HepG2 (cell line): ENCODE data around the gene GCNT4. TPM values are rescaled to one million over a fixed set of nuclear protein-coding genes. Genes with fewer than 3 reads are reported as not detected.

ENCODE experiments used
- ATAC-seq: fragments of 200-7000 bp; cut with Tn5 transposase; 3 replicates; pipeline ENCODE4 v1.9.1; 2020; ENCODE audit warnings: mild to moderate bottlenecking, moderate library complexity
- BruUV-seq: library from RNA; stranded (reverse); fragments of 400-500 nt; replicated peaks from 2 replicates; lab custom pipeline; 2021; lab: Mats Ljungman, UMichigan
- CTCF ChIA-PET: fragments of 300-600 bp; formaldehyde crosslinking; extraction: SDS; loops from one replicate; lab custom pipeline; 2021; ENCODE audit warnings: low total read pairs, inconsistent platforms, low intra/inter-chr PET ratio; lab: Yijun Ruan, JAX
- POLR2A ChIA-PET: fragments of 350-600 bp; sonication (Branson Sonifier 250); formaldehyde crosslinking; loops from one replicate; lab custom pipeline; 2020; ENCODE audit warnings: antibody characterized with exemption, inconsistent platforms; lab: Yijun Ruan, JAX
- DNase-seq: peaks from one replicate; pipeline ENCODE4 v3.0.0-alpha.2; 2015; ENCODE audit warnings: low spot score
- FAIRE-seq: peaks from 3 replicates; lab custom pipeline; 2011; peaks lifted over from hg19 to GRCh38; lab: Jason Lieb, UNC
- H2AFZ ChIP-seq: one replicate; pipeline ENCODE4 v1.6.1; 2011; ENCODE audit warnings: low read length, inconsistent platforms
- H3K27ac ChIP-seq: fragments of 300-600 bp; 3 replicates; pipeline ENCODE4 v1.8.0; 2011; ENCODE audit warnings: mixed run types, mild to moderate bottlenecking, mixed read lengths, low read length, inconsistent platforms; ENCODE audit not compliant: insufficient read depth; ENCODE audit errors: extremely low read length
- H3K27me3 ChIP-seq, 2 experiments: fragments of 200-600 bp in 1 of 2; 2 replicates in 1 of 2; 3 replicates in 1 of 2; pipeline versions ENCODE4 v1.6.0 to v1.8.0; 2011; ENCODE audit warnings: low read length in 2 of 2, mild to moderate bottlenecking in 2 of 2, moderate library complexity in 2 of 2, inconsistent platforms in 1 of 2; ENCODE audit not compliant: insufficient read depth in 2 of 2, control insufficient read depth in 1 of 2
- H3K36me3 ChIP-seq, 2 experiments: fragments of 200-600 bp in 1 of 2; replicated peaks in 1 of 2; 2 replicates in 1 of 2; 3 replicates in 1 of 2; pipeline versions ENCODE4 v1.5.1 to v1.8.0; 2011; ENCODE audit warnings: low read length in 2 of 2, inconsistent platforms in 1 of 2; ENCODE audit not compliant: insufficient read depth in 2 of 2, control insufficient read depth in 1 of 2
- H3K4me1 ChIP-seq: 2 replicates; pipeline ENCODE4 v1.5.1; 2012; ENCODE audit warnings: low read length, inconsistent platforms; ENCODE audit not compliant: insufficient read depth
- H3K4me2 ChIP-seq: 2 replicates; pipeline ENCODE4 v1.6.0; 2011; ENCODE audit warnings: low read depth, low read length, inconsistent platforms
- H3K4me3 ChIP-seq, 3 experiments: fragments of 200-600 bp in 1 of 3; sonication (generic), shearing (Covaris generic) in 1 of 3; replicated peaks in 1 of 3; 2 replicates each; pipeline ENCODE4 v1.5.1; 2011 to 2016; ENCODE audit warnings: low read length in 3 of 3, inconsistent platforms in 2 of 3, low read depth in 2 of 3, mild to moderate bottlenecking in 2 of 3, control low read depth in 1 of 3, mixed read lengths in 1 of 3; ENCODE audit not compliant: insufficient read depth in 1 of 3
- H3K79me2 ChIP-seq: one replicate; pipeline ENCODE4 v1.6.1; 2011; ENCODE audit warnings: low read length, inconsistent platforms; ENCODE audit not compliant: insufficient read depth
- H3K9ac ChIP-seq: 2 replicates; pipeline ENCODE4 v1.6.0; 2011; ENCODE audit warnings: mild to moderate bottlenecking, low read depth, low read length, inconsistent platforms; ENCODE audit not compliant: insufficient read depth
- H3K9me3 ChIP-seq: 2 replicates; pipeline ENCODE4 v1.5.1; 2012; ENCODE audit warnings: mild to moderate bottlenecking, low read length
- H4K20me1 ChIP-seq: 2 replicates; pipeline ENCODE4 v1.6.0; 2011; ENCODE audit warnings: inconsistent platforms, mild to moderate bottlenecking, low read length, moderate library complexity; ENCODE audit not compliant: insufficient read depth
- CBX1 ChIP-seq: IDR thresholded peaks from one replicate; pipeline ENCODE4 v1.6.1; 2016; ENCODE audit warnings: antibody characterized with exemption, low read depth
- CHD4 ChIP-seq: fragments of 200-600 bp; sonication (generic); IDR thresholded peaks from 2 replicates; pipeline ENCODE4 v1.7.0; 2017; ENCODE audit warnings: mild to moderate bottlenecking, low read length, borderline replicate concordance
- HNF4A ChIP-seq: sonication (generic); formaldehyde crosslinking; IDR thresholded peaks from 2 replicates; pipeline ENCODE4 v1.4.0; 2020; ENCODE audit warnings: missing genetic modification reagents
- MYPOP ChIP-seq: sonication (generic); formaldehyde crosslinking; IDR thresholded peaks from 2 replicates; pipeline ENCODE4 v1.8.1; 2023; ENCODE audit warnings: mild to moderate bottlenecking, moderate library complexity, missing genetic modification reagents
- RARA ChIP-seq: IDR thresholded peaks from 2 replicates; pipeline ENCODE4 v1.6.1; 2016; ENCODE audit warnings: missing genetic modification reagents, missing compliant biosample characterization
- REPIN1 ChIP-seq: sonication (generic); formaldehyde crosslinking; IDR thresholded peaks from 2 replicates; pipeline ENCODE4 v1.8.0; 2022; ENCODE audit warnings: missing genetic modification reagents, low read depth, mild to moderate bottlenecking, borderline replicate concordance
- SMC3 ChIP-seq: IDR thresholded peaks from 2 replicates; pipeline ENCODE4 v1.6.1; 2011; ENCODE audit warnings: low read length, improper control_type of control experiment
- TFDP1 ChIP-seq: IDR thresholded peaks from 2 replicates; pipeline ENCODE4 v1.6.1; 2016; ENCODE audit warnings: missing compliant biosample characterization, missing genetic modification reagents, borderline replicate concordance
- YY1 ChIP-seq: IDR thresholded peaks from 2 replicates; pipeline ENCODE4 v1.6.1; 2011; ENCODE audit warnings: low read length, low read depth, moderate library complexity, mild to moderate bottlenecking; ENCODE audit not compliant: insufficient read depth, insufficient replicate concordance
- ZBTB40 ChIP-seq, 2 experiments: fragments of 450-650 bp in 1 of 2; sonication (generic) in 1 of 2; formaldehyde crosslinking in 1 of 2; IDR thresholded peaks; 2 replicates each; pipeline versions ENCODE4 v1.6.1 to v1.8.0; 2016 to 2022; ENCODE audit warnings: antibody characterized with exemption in 1 of 2, mild to moderate bottlenecking in 1 of 2, missing genetic modification reagents in 1 of 2
- ZFP37 ChIP-seq: sonication (generic); formaldehyde crosslinking; IDR thresholded peaks from 2 replicates; pipeline ENCODE4 v1.4.0; 2020; ENCODE audit warnings: missing genetic modification reagents, borderline replicate concordance
- ZFP90 ChIP-seq: sonication (generic); formaldehyde crosslinking; IDR thresholded peaks from 2 replicates; pipeline ENCODE4 v1.8.0; 2022; ENCODE audit warnings: missing genetic modification reagents, mild to moderate bottlenecking, inconsistent platforms, borderline replicate concordance
- ZNF24 ChIP-seq: fragments of 450-650 bp; IDR thresholded peaks from 2 replicates; pipeline ENCODE4 v1.6.1; 2017; ENCODE audit warnings: antibody characterized with exemption, mild to moderate bottlenecking
- ZNF878 ChIP-seq: sonication (generic); formaldehyde crosslinking; IDR thresholded peaks from 2 replicates; pipeline ENCODE4 v1.8.1; 2023; ENCODE audit warnings: mild to moderate bottlenecking, missing genetic modification reagents, moderate library complexity
- ZNF891 ChIP-seq: sonication (generic); formaldehyde crosslinking; IDR thresholded peaks from 2 replicates; pipeline ENCODE4 v1.5.0; 2020; ENCODE audit warnings: mild to moderate bottlenecking, missing genetic modification reagents
- WGBS: methylation state at CpG from one replicate; pipeline ENCODE4 v1.1.6; 2017; ENCODE audit warnings: low lambda C conversion rate; 5-methylcytosine and 5-hydroxymethylcytosine counted together
- in situ Hi-C: cut with HindIII; loops from 2 replicates; pipeline ENCODE4 v1.10.0; 2017; ENCODE audit warnings: low pct_unique_long_range_greater_than_20kb; ENCODE audit not compliant: extremely low pct_ligation_motif_present
- intact Hi-C: fragments of 100-400 bp; cut with micrococcal nuclease; formaldehyde crosslinking; loops from one replicate; pipeline ENCODE4 v1.10.0; 2022; ENCODE audit not compliant: unreplicated experiment
- polyA plus RNA-seq, 8 experiments: library from polyadenylated mRNA; depleted of rRNA in 3 of 8; stranded (reverse) in 7 of 8; unstranded in 1 of 8; fragments of >200 nt; fragmentation: Illumina TruSeq in 4 of 8; extraction: Trizol in 4 of 8; gene quantifications; 2 replicates each; pipeline versions ENCODE4 v1.2.1 to v1.2.3, GENCODE V29; 2011 to 2016; ENCODE audit warnings: low read depth in 4 of 8, missing spikeins in 1 of 8, mixed read lengths in 1 of 8; ENCODE audit not compliant: insufficient read depth in 1 of 8
- total RNA-seq, 5 experiments: library from RNA; depleted of rRNA; stranded (reverse); fragments of >200 nt; fragmentation: Illumina TruSeq; extraction: Trizol; gene quantifications; 2 replicates each; pipeline ENCODE4 v1.2.3, GENCODE V29; 2016; ENCODE audit warnings: low read depth in 1 of 5

The GCNT4 gene
- total and polyA plus RNA-seq, 2 of the 13 experiments (the other 11 are each of a cell fraction or from before 2014, with no cell fraction given) = 0.22 to 0.38 TPM

- Histone ChIP-seq H3K4me1 (peaks cover 22% of the 10 kb centered on the region), H4K20me1 (no peaks in the 10 kb centered on the region), H3K36me3 (no peaks in the 10 kb centered on the region), H3K4me2 (no peak overlapping the region), H3K27ac (no peak overlapping the region), H2AFZ (no peak overlapping the region), H3K4me3 (no peak overlapping the region), H3K9ac (no peak overlapping the region), H3K27me3 (no peaks in the 10 kb centered on the region), H3K9me3 (no peaks in the 10 kb centered on the region), H3K79me2 (no peaks in the 10 kb centered on the region)
- WGBS = 87% methylated on average over 3 of the region's 3 CpGs
- no peak for FAIRE-seq
- ATAC-seq = no peak
- ChIA-PET CTCF (no interaction called here), POLR2A (no interaction called here)
- no TSS peak for BruUV-seq
- intact Hi-C loops (no loop called here), in situ Hi-C loops (no loop called here)
- DNase-seq = no peak
- TF ChIP-seq HNF4A (CRISPR knock-in tag) (no peak), ZNF891 (CRISPR knock-in tag) (no peak), CBX1 (no peak), YY1 (no peak), REPIN1 (CRISPR knock-in tag) (no peak), ZNF24 (no peak), CHD4 (no peak), SMC3 (no peak), TFDP1 (CRISPR knock-in tag) (no peak), MYPOP (no peak), ZFP90 (no peak), ZNF878 (no peak), ZBTB40 (IDR thresholded peaks at IDR 0.05) (no peak), ZBTB40 (CRISPR knock-in tag; IDR thresholded peaks at IDR 0.05) (no peak), ZFP37 (CRISPR knock-in tag) (no peak), RARA (no peak)
These were observed 35.5 kb downstream of the GCNT4 start for GRCh38 chr5:75016896-75017295.
